ENCODE data around the gene WNK4. TPM values are rescaled to one million over a fixed set of nuclear protein-coding genes. Genes with fewer than 3 reads are reported as not detected.
"Not testable (repeated sequence)": the region's sequence is repeated elsewhere in the genome, so short reads cannot be mapped to it uniquely, and the experiment has no call there.

Gene WNK4
- 1 to 10 TPM in 2 of 4 donors, under 1 TPM in 2; 0.50 to 3.9 (median 1.4) TPM for total RNA-seq

DNA sequence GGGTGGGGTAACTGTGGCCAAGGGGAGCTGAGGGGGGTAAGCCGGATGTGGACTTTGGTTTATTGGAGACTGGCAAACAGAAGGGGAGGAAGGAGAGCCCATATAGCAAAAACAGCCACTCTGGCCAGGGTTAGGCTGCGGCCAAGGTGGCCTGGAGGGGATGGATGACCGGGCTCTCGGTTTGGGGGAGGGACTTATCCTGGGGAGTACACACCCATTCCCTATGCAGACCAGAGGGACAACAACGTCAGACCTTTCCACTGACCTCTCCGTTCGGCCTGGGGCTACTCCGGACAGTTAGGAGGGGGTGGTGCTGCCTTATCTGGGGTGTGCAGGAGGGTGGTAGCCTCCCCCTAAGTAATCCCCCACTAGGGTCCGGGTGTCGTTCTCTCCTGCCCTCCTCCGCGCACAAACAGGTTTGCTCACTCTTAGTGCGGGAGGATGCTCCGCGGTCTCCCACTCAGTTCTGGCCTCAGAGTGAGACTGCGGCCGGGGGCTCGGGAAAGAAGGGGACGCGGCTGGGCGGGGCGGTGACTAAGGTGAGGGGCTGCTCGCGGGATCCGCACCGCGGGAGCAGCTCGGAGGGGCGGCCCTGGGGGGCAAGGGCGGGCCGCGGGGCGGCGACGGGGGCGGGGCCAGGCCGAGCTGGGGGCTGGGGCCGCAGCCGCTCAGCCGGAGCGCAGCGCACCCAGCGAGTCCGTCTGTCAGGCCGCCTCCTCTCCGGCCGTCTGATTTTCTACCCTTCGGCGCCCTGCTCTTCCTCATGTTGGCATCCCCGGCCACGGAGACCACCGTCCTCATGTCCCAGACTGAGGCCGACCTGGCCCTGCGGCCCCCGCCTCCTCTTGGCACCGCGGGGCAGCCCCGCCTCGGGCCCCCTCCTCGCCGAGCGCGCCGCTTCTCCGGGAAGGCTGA, at the start of gene WNK4:
Gene WNK4 (plus strand): TSS at position 675 of the 915 bp plus-strand sequence. CDS start 89 bp downstream, at position 764.
- TF ChIP-seq, protein P1, sequence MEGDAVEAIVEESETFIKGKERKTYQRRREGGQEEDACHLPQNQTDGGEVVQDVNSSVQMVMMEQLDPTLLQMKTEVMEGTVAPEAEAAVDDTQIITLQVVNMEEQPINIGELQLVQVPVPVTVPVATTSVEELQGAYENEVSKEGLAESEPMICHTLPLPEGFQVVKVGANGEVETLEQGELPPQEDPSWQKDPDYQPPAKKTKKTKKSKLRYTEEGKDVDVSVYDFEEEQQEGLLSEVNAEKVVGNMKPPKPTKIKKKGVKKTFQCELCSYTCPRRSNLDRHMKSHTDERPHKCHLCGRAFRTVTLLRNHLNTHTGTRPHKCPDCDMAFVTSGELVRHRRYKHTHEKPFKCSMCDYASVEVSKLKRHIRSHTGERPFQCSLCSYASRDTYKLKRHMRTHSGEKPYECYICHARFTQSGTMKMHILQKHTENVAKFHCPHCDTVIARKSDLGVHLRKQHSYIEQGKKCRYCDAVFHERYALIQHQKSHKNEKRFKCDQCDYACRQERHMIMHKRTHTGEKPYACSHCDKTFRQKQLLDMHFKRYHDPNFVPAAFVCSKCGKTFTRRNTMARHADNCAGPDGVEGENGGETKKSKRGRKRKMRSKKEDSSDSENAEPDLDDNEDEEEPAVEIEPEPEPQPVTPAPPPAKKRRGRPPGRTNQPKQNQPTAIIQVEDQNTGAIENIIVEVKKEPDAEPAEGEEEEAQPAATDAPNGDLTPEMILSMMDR (IDR thresholded peaks at IDR 0.05): no peak
- ATAC-seq (ENCODE audit: low FRiP score) (peak; percentile 74), DNase-seq (ENCODE audit: low spot score) (no peak)

DNA sequence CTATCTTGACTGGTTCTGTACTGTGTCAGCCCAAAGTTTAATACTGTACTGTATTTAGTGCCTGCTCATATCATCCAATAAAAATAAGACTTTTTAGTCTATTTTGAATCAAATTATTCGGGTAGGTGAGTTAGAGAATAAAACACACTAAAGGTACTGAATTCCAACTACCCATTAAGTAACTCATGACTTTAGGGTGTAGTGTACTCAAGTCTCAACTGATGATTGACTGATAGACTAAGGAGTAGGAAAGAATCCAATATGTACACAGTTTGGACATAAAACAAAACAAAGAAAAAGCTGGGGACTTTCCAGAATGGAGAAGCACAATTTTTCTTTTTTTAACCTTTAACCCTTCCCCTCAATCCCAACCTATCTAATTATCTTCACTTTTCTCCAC, 39.7 kb upstream of the WNK4 start:
- no peak for DNase-seq (ENCODE audit: low spot score)
- ATAC-seq (ENCODE audit: low FRiP score): no peak
- TF ChIP-seq, protein P1 (IDR thresholded peaks at IDR 0.05): no peak

DNA sequence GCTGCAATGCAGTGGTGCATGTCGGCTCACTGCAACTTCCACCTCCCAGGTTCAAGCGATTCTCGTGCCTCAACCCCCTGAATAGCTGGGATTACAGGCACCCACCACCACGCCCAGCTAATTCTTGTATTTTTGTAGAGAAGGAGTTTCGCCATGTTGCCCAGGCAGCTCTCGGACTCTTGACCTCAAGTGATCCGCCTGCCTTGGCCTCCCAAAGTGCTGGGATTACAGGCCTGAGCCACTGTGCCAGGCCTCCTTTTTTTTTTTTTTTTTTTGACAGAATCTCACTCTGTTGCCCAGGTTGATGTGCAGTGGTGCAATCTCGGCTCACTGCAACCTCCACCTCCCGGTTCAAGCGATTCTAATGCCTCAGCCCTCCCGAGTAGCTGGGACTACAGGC, 37.5 kb upstream of the WNK4 start:
- not testable (repeated sequence) for ATAC-seq (ENCODE audit: low FRiP score); DNase-seq (ENCODE audit: low spot score)

DNA sequence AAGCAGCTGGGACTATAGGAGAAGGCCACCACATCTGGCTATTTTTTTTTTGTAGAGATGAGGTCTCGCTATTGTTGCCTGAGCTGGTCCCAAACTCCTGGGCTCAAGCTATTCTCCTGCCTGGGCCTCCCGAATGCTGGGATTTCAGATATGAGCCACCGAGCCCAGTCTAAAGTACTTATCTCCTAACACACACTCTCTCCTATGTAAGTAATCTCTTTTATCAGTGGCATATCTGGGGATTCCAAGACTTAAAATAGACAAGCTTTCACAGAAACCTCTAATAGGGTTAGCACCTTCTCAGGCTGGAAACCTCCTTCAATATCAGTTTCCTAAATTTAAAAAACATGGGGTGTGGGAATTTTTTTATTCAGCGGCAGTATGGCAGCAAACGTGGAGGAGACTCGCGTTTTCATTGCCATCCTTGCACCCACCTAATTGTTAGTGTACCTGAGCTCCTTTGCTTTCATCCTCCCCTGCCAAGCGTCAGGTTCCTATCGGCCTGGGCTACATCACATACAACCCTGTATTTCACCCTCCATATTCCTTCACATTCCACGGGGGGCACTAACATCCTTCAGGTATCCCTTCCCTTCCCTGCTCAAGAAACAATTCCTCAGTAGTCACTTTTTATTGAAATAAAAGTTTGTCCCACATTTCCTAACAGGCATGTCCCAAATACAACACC, 36.7 kb upstream of the WNK4 start:
- TF ChIP-seq, protein P1 (IDR thresholded peaks at IDR 0.05): no peak
- DNase-seq (ENCODE audit: low spot score) (no peak), ATAC-seq (ENCODE audit: low FRiP score) (no peak)

DNA sequence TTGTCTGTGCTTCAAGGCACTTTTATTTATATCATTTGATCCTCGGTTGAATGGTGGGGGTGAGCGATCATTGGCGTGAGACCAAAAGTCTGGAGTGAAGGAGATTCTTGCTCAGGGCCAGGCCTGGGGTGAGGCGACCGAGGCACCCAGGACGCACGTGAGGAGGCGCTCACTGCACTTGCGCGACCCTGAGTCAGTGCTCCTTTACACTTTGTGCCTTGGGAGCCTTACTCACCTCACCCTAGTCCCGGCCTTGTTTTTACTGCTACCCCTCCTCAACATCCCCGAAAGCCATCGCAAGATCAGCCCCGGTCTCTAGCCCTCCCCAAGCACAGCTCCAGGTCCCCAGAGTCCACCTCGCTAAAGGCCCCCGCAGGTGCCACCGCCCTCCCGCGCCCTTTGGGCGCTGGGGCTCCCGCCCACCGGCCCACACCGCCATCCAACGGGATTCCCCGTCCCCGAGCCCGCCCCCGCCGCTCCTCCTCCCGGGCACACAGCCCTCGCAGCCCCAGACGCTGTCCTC, 36.1 kb upstream of the WNK4 start:
- DNase-seq (ENCODE audit: low spot score) (peak; percentile 42), ATAC-seq (ENCODE audit: low FRiP score) (peak; percentile 89)
- TF ChIP-seq, protein P1 (IDR thresholded peaks at IDR 0.05): no peak

DNA sequence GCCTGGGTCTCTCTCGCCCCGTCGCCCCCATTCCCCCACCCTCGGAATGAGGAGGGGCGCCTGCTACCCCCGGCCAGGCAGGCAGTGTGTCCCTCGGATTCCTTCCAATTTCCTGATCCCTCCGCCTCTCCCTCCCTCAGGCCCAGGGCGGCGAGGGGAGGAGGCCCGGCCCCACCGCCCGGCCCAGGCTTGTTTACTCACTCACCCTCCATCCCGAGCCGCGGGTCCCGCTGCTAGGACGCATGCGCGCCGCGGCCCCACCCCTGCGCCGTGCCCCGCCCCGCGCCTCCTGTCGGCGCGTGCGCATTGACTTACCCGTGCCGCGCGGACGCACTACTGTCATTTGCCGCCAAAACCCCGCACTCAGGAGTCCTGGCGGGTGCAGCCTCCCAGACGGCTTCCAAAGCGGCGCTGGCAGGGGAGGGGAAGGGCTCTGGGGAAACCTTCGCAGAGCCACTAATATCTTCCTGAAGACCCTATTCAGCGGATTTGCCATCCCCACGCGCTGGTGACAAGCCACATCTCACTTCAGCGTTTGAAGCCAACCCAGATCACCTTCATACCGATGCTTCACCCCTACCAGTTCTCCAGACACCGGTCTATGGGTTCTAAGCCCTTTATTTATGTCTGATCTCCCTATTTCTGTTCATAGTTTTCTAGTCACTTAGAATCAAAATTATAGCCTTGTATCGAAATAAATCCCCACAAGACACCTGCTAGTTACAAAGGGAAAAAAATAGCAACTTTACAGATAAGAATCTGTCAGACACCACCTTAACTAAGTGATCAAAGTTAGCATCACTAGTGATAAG, 35.4 kb upstream of the WNK4 start, which contains the start of gene EZH1:
Gene EZH1 (minus strand): TSS at position 235 of the 812 bp plus-strand sequence. CDS start 16,099 bp downstream, outside the sequence.
- TF ChIP-seq, protein P1 (IDR thresholded peaks at IDR 0.05): no peak
- DNase-seq (ENCODE audit: low spot score): peak; percentile 61
- ATAC-seq (ENCODE audit: low FRiP score): peak; percentile 96
